Loucy (cell line): ENCODE measurements around the gene TRAPPC14.

Experiments used
- H2AFZ ChIP-seq: fragments of 200-600 bp; sonication (generic); 2 replicates; pipeline ENCODE4 v1.6.0; 2016; ENCODE audit warnings: antibody characterized with exemption, mild to moderate bottlenecking, low read length, moderate library complexity
- H3F3A ChIP-seq: fragments of 200-600 bp; 2 replicates; pipeline ENCODE4 v1.6.0; 2016; ENCODE audit warnings: antibody characterized with exemption, low read depth, mild to moderate bottlenecking
- H3K27me3 ChIP-seq: fragments of 200-600 bp; sonication (generic); 2 replicates; pipeline ENCODE4 v1.6.1; 2014; ENCODE audit warnings: low read length, mild to moderate bottlenecking; ENCODE audit not compliant: insufficient read depth, poor library complexity, severe bottlenecking
- H3K36me3 ChIP-seq: fragments of 200-600 bp; sonication (generic); 2 replicates; pipeline ENCODE4 v1.6.1; 2016; ENCODE audit warnings: low read length; ENCODE audit not compliant: insufficient read depth
- H3K4me1 ChIP-seq: fragments of 200-600 bp; sonication (generic); 2 replicates; pipeline ENCODE4 v1.5.1; 2014; ENCODE audit warnings: low read length, mild to moderate bottlenecking; ENCODE audit not compliant: insufficient read depth, poor library complexity, severe bottlenecking
- H3K4me2 ChIP-seq: fragments of 200-600 bp; sonication (generic); 2 replicates; pipeline ENCODE4 v1.6.0; 2014; ENCODE audit warnings: antibody characterized with exemption, low read length, low read depth, mild to moderate bottlenecking; ENCODE audit not compliant: poor library complexity, severe bottlenecking
- H3K4me3 ChIP-seq: fragments of 200-600 bp; sonication (generic); 2 replicates; pipeline ENCODE4 v1.5.1; 2014; ENCODE audit warnings: low read length, mild to moderate bottlenecking, mixed read lengths; ENCODE audit not compliant: poor library complexity, severe bottlenecking
- H3K79me2 ChIP-seq: fragments of 200-600 bp; sonication (generic); 2 replicates; pipeline ENCODE4 v1.6.1; 2014; ENCODE audit warnings: low read length; ENCODE audit not compliant: insufficient read depth
- H3K9ac ChIP-seq: fragments of 200-600 bp; sonication (generic); 2 replicates; pipeline ENCODE4 v1.6.0; 2014; ENCODE audit warnings: mild to moderate bottlenecking, low read depth, low read length, moderate library complexity; ENCODE audit not compliant: poor library complexity, severe bottlenecking
- H3K9me2 ChIP-seq: fragments of 200-600 bp; sonication (generic); replicated peaks from 2 replicates; pipeline ENCODE4 v1.6.1; 2016; ENCODE audit warnings: low read depth, low read length, mixed read lengths
- H3K9me3 ChIP-seq: fragments of 200-600 bp; sonication (generic); 2 replicates; pipeline ENCODE4 v1.6.1; 2014; ENCODE audit warnings: mild to moderate bottlenecking, antibody characterized with exemption, low read length, low read depth; ENCODE audit not compliant: insufficient read depth
- H4K20me1 ChIP-seq: fragments of 200-600 bp; sonication (generic); 2 replicates; pipeline ENCODE4 v1.6.0; 2014; ENCODE audit warnings: antibody characterized with exemption, low read length, mild to moderate bottlenecking; ENCODE audit not compliant: insufficient read depth, poor library complexity, severe bottlenecking
- EZH2phosphoT487 ChIP-seq: fragments of 200-600 bp; IDR thresholded peaks from 2 replicates; pipeline ENCODE4 v1.6.1; 2018; ENCODE audit warnings: antibody characterized with exemption, mild to moderate bottlenecking, moderate library complexity, borderline replicate concordance
- TF ChIP-seq, protein P1 (sequence below): fragments of 200-600 bp; sonication (generic); conservative IDR thresholded peaks from 2 replicates; pipeline ENCODE4 v1.5.1; 2014; ENCODE audit warnings: mild to moderate bottlenecking, antibody characterized with exemption, low read length

The TRAPPC14 gene

GRCh38 chr7:100153708-100154535, 4.6 kb downstream of the TRAPPC14 start:
- peaks cover 17% of the 10 kb centered on the region for H4K20me1 ChIP-seq

GRCh38 chr7:100152937-100153666, 5.4 kb downstream of the TRAPPC14 start:
- H3K9me2 ChIP-seq: no peaks in the 10 kb centered on the region
- H3K9ac ChIP-seq: no peak overlapping the region
- H3K4me3 ChIP-seq: no peak overlapping the region
- peaks cover 9% of the 10 kb centered on the region; the same call in 1 of the 2 replicates for H3K36me3 ChIP-seq
- TF ChIP-seq, protein P1, sequence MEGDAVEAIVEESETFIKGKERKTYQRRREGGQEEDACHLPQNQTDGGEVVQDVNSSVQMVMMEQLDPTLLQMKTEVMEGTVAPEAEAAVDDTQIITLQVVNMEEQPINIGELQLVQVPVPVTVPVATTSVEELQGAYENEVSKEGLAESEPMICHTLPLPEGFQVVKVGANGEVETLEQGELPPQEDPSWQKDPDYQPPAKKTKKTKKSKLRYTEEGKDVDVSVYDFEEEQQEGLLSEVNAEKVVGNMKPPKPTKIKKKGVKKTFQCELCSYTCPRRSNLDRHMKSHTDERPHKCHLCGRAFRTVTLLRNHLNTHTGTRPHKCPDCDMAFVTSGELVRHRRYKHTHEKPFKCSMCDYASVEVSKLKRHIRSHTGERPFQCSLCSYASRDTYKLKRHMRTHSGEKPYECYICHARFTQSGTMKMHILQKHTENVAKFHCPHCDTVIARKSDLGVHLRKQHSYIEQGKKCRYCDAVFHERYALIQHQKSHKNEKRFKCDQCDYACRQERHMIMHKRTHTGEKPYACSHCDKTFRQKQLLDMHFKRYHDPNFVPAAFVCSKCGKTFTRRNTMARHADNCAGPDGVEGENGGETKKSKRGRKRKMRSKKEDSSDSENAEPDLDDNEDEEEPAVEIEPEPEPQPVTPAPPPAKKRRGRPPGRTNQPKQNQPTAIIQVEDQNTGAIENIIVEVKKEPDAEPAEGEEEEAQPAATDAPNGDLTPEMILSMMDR: no peak
- TF ChIP-seq EZH2phosphoT487: no peak
- H2AFZ ChIP-seq: no peak overlapping the region
- peaks cover 3% of the 10 kb centered on the region; the same call in 1 of the 2 replicates for H3F3A ChIP-seq
- peaks cover 13% of the 10 kb centered on the region for H4K20me1 ChIP-seq
- H3K4me2 ChIP-seq: no peak overlapping the region
- H3K4me1 ChIP-seq: peaks cover 30% of the 10 kb centered on the region
- H3K79me2 ChIP-seq: peaks cover 44% of the 10 kb centered on the region
- no peaks in the 10 kb centered on the region for H3K9me3 ChIP-seq
- H3K27me3 ChIP-seq: no peaks in the 10 kb centered on the region

More at GRCh38 chr7:100153708-100154535, 4.6 kb downstream of the TRAPPC14 start:
- Histone ChIP-seq H3F3A (peaks cover 3% of the 10 kb centered on the region; the same call in 1 of the 2 replicates), H3K4me2 (no peak overlapping the region), H3K79me2 (peaks cover 50% of the 10 kb centered on the region), H3K9ac (no peak overlapping the region), H3K27me3 (no peaks in the 10 kb centered on the region), H2AFZ (no peak overlapping the region), H3K36me3 (peaks cover 9% of the 10 kb centered on the region; the same call in 1 of the 2 replicates), H3K9me3 (no peaks in the 10 kb centered on the region), H3K4me3 (no peak overlapping the region), H3K4me1 (peaks cover 29% of the 10 kb centered on the region), H3K9me2 (no peaks in the 10 kb centered on the region)
- no peak for TF ChIP-seq EZH2phosphoT487
- TF ChIP-seq, protein P1: no peak

DNA sequence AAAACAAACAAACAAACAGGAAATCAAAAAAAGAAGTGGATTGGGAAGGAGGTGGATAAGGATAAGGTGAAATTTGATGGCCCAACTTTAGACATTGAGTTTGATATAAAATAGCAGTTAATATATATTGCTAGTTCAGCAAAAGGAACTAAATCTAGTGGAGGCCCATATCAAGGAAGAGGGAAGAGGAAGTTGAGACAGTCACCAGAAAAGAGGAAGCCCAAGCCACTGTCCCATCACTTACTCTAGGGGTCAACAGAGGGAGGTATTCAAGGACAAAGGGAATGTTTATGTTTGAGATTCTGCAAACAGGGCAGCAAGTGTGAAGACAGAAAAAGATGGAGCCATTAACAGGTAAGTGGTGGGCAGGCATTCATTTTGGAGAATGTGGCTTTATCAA, 6.1 kb downstream of the TRAPPC14 start:
- no peaks in the 10 kb centered on the region for H3K27me3 ChIP-seq
- peaks cover 28% of the 10 kb centered on the region for H3K4me1 ChIP-seq
- H4K20me1 ChIP-seq: peaks cover 8% of the 10 kb centered on the region
- no peaks in the 10 kb centered on the region for H3K9me2 ChIP-seq
- peaks cover 37% of the 10 kb centered on the region for H3K79me2 ChIP-seq
- H2AFZ ChIP-seq: no peak overlapping the region
- peaks cover 3% of the 10 kb centered on the region; the same call in 1 of the 2 replicates for H3F3A ChIP-seq
- no peak overlapping the region for H3K4me3 ChIP-seq
- TF ChIP-seq, protein P1: no peak
- H3K36me3 ChIP-seq: peaks cover 9% of the 10 kb centered on the region; the same call in 1 of the 2 replicates
- peak overlapping the region; percentile 21 for H3K4me2 ChIP-seq
- no peak overlapping the region for H3K9ac ChIP-seq
- H3K9me3 ChIP-seq: no peaks in the 10 kb centered on the region
